Endothelial cell of umbilical vein (primary cell): ENCODE results near the gene LMO7.
A peak's percentile ranks its signal among the peaks of the same experiment; 100 is the strongest.

Experiments
- EZH2 ChIP-seq: IDR thresholded peaks from 2 replicates; pipeline ENCODE4 v1.6.1; 2012; ENCODE audit warnings: borderline replicate concordance, low read depth, mild to moderate bottlenecking, moderate library complexity, low read length, inconsistent platforms; ENCODE audit not compliant: severe bottlenecking
- FOS ChIP-seq: IDR thresholded peaks from 2 replicates; pipeline ENCODE4 v1.6.1; 2011; ENCODE audit warnings: mild to moderate bottlenecking, low read length, moderate library complexity, borderline replicate concordance; ENCODE audit not compliant: insufficient read depth
- MYC ChIP-seq: IDR thresholded peaks from one replicate; pipeline ENCODE4 v1.6.1; 2011; ENCODE audit warnings: mild to moderate bottlenecking, low read depth, low read length
- POLR2A ChIP-seq: IDR thresholded peaks from 2 replicates; pipeline ENCODE4 v1.6.1; 2012; ENCODE audit warnings: low read depth, mild to moderate bottlenecking, control low read depth, low read length
- POLR2AphosphoS5 ChIP-seq: IDR thresholded peaks from 2 replicates; pipeline ENCODE4 v1.6.1; 2012; ENCODE audit warnings: low read depth, mild to moderate bottlenecking, control low read depth, low read length, moderate library complexity; ENCODE audit not compliant: insufficient read depth
- TF ChIP-seq, protein P1 (sequence below), 2 donors: IDR thresholded peaks; 1 replicate in 1 of 2; 2 replicates in 1 of 2; pipeline ENCODE4 v1.5.1; 2011; ENCODE audit warnings: low read length in 2 of 2, mild to moderate bottlenecking in 2 of 2, moderate library complexity in 2 of 2, control low read depth in 1 of 2, inconsistent platforms in 1 of 2, low read depth in 1 of 2; ENCODE audit not compliant: insufficient read depth in 1 of 2; ENCODE audit errors: extremely low read depth in 1 of 2
- TF ChIP-seq, protein P2 (sequence below): IDR thresholded peaks from 2 replicates; pipeline ENCODE4 v1.6.1; 2011; ENCODE audit not compliant: insufficient read depth, insufficient read length

DNA sequence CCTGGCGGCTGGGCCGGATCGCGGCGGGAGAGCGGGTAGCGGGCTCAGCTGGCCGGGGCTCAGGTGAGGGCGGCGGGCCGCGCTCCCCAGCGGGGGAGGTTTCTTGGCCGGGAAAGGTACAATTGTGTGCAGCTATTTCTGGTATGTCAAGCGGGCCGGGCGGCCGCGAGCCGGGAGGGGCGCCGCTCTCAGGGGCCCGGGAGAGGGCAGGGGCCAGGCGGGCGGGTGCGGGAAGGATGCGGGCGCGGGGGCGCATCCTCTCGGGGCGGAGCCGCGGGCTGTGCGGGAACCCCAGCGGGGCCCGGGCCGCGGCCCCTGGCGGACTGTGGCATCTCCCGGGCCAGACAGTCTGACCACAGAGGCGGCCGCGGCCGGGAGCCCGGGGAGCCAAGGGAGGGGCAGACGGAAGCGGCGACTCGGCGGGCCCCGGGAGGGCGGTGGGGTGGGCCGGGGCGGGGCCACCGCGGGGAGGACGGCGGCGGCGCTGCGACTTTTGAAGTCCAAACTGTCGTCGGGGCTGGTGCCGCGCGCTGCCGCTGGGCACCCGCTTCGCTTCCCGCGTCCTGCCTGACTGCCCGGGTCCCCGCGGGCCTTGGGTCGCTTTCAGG, at the start of gene LMO7:
- TF ChIP-seq, protein P1, sequence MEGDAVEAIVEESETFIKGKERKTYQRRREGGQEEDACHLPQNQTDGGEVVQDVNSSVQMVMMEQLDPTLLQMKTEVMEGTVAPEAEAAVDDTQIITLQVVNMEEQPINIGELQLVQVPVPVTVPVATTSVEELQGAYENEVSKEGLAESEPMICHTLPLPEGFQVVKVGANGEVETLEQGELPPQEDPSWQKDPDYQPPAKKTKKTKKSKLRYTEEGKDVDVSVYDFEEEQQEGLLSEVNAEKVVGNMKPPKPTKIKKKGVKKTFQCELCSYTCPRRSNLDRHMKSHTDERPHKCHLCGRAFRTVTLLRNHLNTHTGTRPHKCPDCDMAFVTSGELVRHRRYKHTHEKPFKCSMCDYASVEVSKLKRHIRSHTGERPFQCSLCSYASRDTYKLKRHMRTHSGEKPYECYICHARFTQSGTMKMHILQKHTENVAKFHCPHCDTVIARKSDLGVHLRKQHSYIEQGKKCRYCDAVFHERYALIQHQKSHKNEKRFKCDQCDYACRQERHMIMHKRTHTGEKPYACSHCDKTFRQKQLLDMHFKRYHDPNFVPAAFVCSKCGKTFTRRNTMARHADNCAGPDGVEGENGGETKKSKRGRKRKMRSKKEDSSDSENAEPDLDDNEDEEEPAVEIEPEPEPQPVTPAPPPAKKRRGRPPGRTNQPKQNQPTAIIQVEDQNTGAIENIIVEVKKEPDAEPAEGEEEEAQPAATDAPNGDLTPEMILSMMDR (IDR thresholded peaks at IDR 0.05; ENCODE audit: extremely low read depth in 1 of 2, insufficient read depth in 1 of 2, low read depth in 1 of 2, low read length in 2 of 2): no peak
- TF ChIP-seq EZH2: no peak
- TF ChIP-seq POLR2AphosphoS5: peak; percentile 42
- no peak for TF ChIP-seq MYC
- TF ChIP-seq, protein P2, sequence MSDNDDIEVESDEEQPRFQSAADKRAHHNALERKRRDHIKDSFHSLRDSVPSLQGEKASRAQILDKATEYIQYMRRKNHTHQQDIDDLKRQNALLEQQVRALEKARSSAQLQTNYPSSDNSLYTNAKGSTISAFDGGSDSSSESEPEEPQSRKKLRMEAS: no peak
- no peak for TF ChIP-seq POLR2A
- TF ChIP-seq FOS: no peak
